ENCODE results near the gene SLC25A22. TPM values are rescaled to one million over a fixed set of nuclear protein-coding genes. Genes with fewer than 3 reads are reported as not detected.

SLC25A22 gene
- polyA plus RNA-seq, 2 of the 4 experiments (the other 2 are of a cell fraction): 13.5 to 18.7 TPM

- ATAC-seq: peak in 1 of 2 experiments; percentile 4; a peak in 2 of 6 replicates
- peak overlapping the region; percentile 90 for H3K4me2 ChIP-seq
- ChIA-PET CTCF (interaction anchor here (0.6 to 2.1 kb wide), 7 partner anchors 8 to 451 kb away, joined by 3 to 13 read pairs (median 3); partner anchors contain the start of gene PIDD1), POLR2A (interaction anchor here (0.6 to 1.5 kb wide), 5 partner anchors 10 to 82 kb away, joined by 3 to 6 read pairs (median 3); partner anchors contain the start of genes PNPLA2 and RPLP2)
- TF ChIP-seq HOXB13 (CRISPR knock-in tag; IDR thresholded peaks at IDR 0.05; ENCODE audit: low read depth) (no peak), ZSCAN20 (CRISPR knock-in tag; IDR thresholded peaks at IDR 0.05) (no peak), SREBF2 (IDR thresholded peaks at IDR 0.05) (no peak), PHF8 (IDR thresholded peaks at IDR 0.05; ENCODE audit: borderline replicate concordance, low read depth) (no peak), NPAS2 (CRISPR knock-in tag; IDR thresholded peaks at IDR 0.05; ENCODE audit: borderline replicate concordance) (no peak), HDAC2 (IDR thresholded peaks at IDR 0.05) (no peak), CEBPB (IDR thresholded peaks at IDR 0.05) (no peak), FOSL2 (IDR thresholded peaks at IDR 0.05) (no peak), FOSL2 (CRISPR knock-in tag; IDR thresholded peaks at IDR 0.05) (no peak)
- DNase-seq (ENCODE audit: low read depth in 1 of 2, low spot score in 1 of 2): no peak
- no peak for FAIRE-seq
- peak overlapping the region; percentile 66 for H3K4me3 ChIP-seq
- peaks cover 28% of the 10 kb centered on the region for H3K4me1 ChIP-seq
- 60% methylated on average over 13 of the region's 18 CpGs for WGBS (ENCODE audit: missing lambda C conversion rate)
- H3K9me3 ChIP-seq: no peaks in the 10 kb centered on the region
- peak overlapping the region; percentile 76 to 99 for H3K27ac ChIP-seq
Measured at GRCh38 chr11:796565-797295, 1.4 kb downstream of the SLC25A22 start.

- TF ChIP-seq JUNB (IDR thresholded peaks at IDR 0.05) (no peak), CBX8 (IDR thresholded peaks at IDR 0.05) (no peak), KDM1A (IDR thresholded peaks at IDR 0.05; ENCODE audit: low read depth) (no peak), MAZ (IDR thresholded peaks at IDR 0.05; ENCODE audit: borderline replicate concordance, low read depth, low read length) (no peak), HOXB13 (CRISPR knock-in tag; IDR thresholded peaks at IDR 0.05; ENCODE audit: low read depth) (no peak), PHF8 (IDR thresholded peaks at IDR 0.05; ENCODE audit: borderline replicate concordance, low read depth) (no peak)
- no peak for FAIRE-seq
- H3K4me3 ChIP-seq: peak overlapping the region; percentile 8; the same call in 1 of the 3 replicates
Measured at GRCh38 chr11:795634-796564, 2.2 kb downstream of the SLC25A22 start.

GRCh38 chr11:794766-795633, 3.1 kb downstream of the SLC25A22 start:
- H3K9me3 ChIP-seq: no peaks in the 10 kb centered on the region
- H3K4me2 ChIP-seq: peak overlapping the region; percentile 90
- CTCF ChIA-PET: interaction anchor here (1.5 kb wide), 1 partner anchor 10 kb away, joined by 3 read pairs; the partner anchor contains the start of gene PIDD1
- H3K4me1 ChIP-seq: peaks cover 41% of the 10 kb centered on the region
- no peak overlapping the region for H3K4me3 ChIP-seq
- TF ChIP-seq GATA3 (IDR thresholded peaks at IDR 0.05; ENCODE audit: borderline replicate concordance) (no peak), RFX5 (IDR thresholded peaks at IDR 0.05) (no peak), EHMT2 (IDR thresholded peaks at IDR 0.05; ENCODE audit: low read depth) (no peak), MAX (IDR thresholded peaks at IDR 0.05) (peak; percentile 37; the same call in 1 of the 2 replicates), JUNB (IDR thresholded peaks at IDR 0.05) (no peak), BHLHE40 (IDR thresholded peaks at IDR 0.05; ENCODE audit: low read depth, low read length) (peak; percentile 80)
- ATAC-seq (no peak), DNase-seq (ENCODE audit: low read depth in 1 of 2, low spot score in 1 of 2) (no peak), FAIRE-seq (no peak)
- POLR2A ChIA-PET: interaction anchor here (0.8 kb wide), 1 partner anchor 25 kb away, joined by 3 read pairs; no protein-coding TSS in a partner anchor
- WGBS (ENCODE audit: missing lambda C conversion rate): 60% methylated on average over 27 of the region's 38 CpGs
- peak overlapping the region in 1 of 2 experiments; percentile 99; a peak in 4 of 6 replicates for H3K27ac ChIP-seq

More at GRCh38 chr11:795634-796564, 2.2 kb downstream of the SLC25A22 start:
- ATAC-seq: peak in 1 of 2 experiments; percentile 0; a peak in 2 of 6 replicates
- POLR2A ChIA-PET: interaction anchor here (0.6 to 1.5 kb wide), 5 partner anchors 9 to 81 kb away, joined by 3 to 6 read pairs (median 3); partner anchors contain the start of genes PNPLA2 and RPLP2
- Histone ChIP-seq H3K4me2 (peak overlapping the region; percentile 90), H3K9me3 (no peaks in the 10 kb centered on the region), H3K27ac (peak overlapping the region; percentile 76 to 99; a peak in 5 of 6 replicates), H3K4me1 (peaks cover 32% of the 10 kb centered on the region)
- DNase-seq (ENCODE audit: low read depth in 1 of 2, low spot score in 1 of 2): no peak
- CTCF ChIA-PET: interaction anchor here (0.9 to 2.1 kb wide), 6 partner anchors 9 to 42 kb away, joined by 3 to 13 read pairs (median 3); partner anchors contain the start of gene PIDD1
- 62% methylated on average over 15 of the region's 26 CpGs for WGBS (ENCODE audit: missing lambda C conversion rate)

Data from A549 (cell line).